NCI-H774 (cell line): Measurements from ENCODE around the gene GID8.

Source experiments
- DNase-seq: peaks from one replicate; lab custom pipeline; 2025; lab: John Stamatoyannopoulos, UW

Gene GID8

DNA sequence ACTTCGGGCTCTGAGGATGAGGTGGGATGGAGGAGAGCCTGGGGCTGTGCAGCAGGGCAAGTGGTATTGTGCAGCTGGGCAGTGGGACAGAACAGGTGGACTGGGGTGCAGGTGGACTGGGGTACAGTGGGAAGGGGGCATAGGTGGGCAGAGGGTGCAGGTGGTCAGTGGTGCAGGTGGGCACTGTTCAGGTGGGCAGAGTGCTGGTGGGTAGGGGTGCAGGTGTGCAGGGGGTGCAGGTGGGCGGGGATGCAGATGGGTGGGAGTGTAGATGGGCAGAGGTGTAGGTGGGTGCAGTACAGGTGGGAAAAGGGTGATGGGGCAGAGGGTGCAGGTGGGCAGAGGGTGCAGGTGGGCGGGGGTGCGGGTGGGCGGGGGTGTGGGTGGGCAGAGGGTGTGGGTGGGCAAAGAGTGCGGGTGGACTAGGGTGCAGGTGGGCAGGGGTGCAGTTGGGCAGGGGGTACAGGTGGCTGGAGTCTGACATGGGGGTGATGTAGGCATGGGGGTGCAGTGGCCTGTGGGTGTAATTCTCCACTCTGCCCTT, 48.4 kb downstream of the GID8 start:
- no peak for DNase-seq

DNA sequence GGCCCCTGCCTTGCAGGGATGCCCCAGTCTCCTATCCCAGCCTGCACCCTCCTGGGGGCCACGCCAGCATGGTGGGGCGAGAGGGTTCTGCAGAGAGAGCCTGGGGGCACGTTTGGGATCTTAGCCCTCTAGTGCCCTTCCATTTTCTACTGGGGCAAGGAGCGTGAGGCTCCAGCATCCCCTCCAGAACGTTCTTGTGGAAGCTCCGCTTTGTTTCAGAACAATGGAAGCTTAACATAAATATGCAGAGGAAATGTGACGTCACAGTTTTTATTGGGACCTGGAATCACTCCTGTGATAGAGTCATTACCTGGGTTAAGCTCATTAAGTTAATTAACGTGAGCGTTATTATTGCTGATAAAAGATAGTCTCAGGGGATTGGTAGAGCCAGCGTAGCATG, 49.2 kb downstream of the GID8 start:
- DNase-seq = no peak

DNA sequence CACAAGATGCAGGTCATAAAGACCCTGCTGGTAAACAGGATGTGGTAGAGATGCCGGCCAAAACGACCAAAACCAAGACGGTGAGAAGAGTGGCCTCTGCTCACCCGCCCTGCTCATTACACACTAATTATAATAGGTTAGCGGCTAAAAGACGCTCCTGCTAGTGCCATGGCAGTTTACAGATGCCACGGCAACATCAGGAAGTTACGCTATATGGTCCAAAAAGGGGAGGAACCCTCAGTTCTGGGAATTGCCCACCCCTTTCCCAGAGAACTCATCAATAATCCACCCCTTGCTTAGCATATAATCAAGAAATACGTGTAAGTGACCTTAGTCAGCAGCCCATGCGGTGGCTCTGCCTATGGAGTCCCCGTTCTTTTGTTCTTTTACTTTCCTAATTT, 51.3 kb downstream of the GID8 start:
- DNase-seq = no peak

DNA sequence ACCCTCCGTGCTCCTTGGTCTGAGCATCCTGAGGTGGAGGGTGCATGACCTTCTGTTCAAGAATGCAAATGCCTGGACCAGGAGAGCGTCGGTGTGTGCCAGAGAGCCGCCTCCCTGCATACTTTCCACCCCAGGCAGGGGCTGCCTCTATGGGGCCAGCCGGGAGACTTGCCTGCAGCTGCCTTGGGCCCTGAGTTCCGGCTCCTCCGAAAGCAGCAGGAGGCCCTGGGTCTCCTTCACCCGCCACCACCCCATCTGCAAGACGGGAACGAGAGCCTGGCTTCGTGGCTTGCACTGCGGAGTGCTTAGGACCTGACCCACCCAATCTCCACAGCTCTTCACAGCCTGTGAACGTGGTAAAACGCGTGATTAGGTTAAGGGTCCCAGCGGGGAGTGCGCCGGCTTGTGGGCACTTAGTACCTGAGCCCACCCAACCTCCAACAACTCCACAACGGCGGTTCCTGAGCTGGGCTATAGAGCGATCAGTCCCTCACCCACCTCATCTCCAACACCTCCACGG, 52.4 kb downstream of the GID8 start:
- DNase-seq = no peak

DNA sequence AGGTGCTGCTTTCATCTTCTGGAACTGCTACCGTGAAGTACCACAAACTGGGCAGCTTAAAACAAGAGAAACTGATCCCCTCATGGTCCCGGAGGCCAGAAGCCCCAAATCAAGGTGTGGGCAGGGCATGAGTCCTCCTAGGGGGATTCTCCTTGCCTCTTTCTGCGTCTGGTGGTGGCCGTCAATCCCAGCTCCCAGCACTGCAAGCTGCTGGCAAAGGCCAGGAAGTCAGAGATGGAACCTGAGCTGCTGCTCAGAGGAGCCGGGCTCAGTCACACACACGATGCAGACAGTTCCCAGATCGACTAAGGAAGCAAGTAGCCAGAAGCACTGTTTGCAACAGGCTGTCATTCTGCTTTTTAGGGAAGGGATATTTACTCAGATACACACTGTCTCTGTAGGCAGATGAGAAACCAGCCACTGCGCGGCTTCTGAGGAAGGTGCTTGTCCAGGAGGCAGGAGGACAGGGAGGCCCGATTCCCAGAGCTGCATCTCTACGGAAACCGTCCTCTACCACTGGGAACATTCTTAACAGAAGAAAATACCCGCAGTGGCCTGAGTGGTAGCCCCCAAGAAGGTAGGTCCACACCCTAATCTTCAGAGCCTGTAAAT, 53.4 kb downstream of the GID8 start:
- no peak for DNase-seq

DNA sequence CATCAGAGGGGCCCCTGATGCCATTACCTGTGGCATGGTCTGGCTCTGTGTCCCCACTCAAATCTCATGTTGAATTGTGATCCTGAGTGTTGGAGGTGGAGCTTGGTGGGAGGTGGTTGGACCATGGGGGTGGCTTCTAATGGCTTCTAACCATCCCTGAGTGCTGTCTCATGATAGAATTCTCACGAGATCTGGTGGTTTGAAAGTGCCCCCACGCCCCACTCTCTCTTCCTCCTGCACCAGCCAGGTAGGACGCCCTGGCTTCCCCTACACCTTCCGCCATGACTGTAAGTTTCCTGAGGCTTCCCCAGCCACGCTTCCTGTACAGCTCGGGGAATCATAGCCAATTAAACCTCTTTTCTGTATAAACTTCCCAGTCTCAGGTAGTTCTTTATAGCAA, 53.9 kb downstream of the GID8 start:
- DNase-seq = no peak

DNA sequence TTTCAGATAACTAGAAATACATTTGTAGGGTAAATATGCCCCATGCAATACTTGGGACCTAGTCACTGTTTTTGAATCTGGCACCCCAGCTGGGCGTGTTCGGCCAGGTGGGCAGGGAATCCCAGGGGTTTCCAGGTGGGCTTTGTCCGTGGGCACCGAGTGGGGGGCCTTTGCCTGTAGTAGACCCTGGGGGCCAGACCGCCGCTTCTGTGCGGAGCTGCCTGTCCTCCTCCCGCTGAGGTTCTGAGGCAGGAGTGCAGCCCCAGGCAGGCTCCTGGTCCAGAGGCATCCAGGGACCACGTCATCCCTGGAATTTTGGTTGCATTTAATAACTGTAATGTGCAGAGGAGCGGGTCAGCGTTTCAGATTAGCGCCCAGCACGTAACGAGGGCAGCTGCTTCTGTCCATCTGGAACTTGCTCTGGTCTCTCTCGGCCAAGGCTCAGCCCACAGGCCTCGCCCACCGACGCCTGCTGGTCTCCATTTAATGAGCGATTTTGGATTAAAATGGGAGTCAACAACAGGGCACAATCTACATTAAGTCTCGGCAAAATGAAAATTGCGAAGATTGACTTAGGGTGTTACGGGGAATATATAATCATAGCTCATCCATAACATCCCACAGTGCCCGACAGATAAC, 56.0 kb downstream of the GID8 start:
- DNase-seq = no peak

DNA sequence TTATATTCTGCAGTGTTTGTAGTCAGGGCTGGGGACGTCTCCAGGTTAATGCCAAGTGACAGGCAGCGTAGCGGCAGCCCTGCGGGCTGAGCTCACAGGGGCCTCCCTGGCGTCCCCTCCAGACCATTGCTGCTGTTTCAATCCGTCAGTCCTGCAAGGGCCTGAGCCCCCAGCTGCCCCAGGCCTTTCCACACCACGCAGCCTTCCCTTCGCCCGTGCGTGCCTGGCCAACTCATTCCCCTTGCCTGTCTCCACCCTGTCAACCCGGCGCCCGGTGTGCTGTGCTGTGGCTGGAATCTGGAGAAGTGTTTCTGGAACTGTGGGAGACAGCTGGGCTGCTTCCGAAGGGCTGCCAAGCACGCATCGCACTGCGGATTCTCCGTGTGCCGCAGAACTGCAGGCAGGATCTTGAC, 56.9 kb downstream of the GID8 start:
- no peak for DNase-seq

DNA sequence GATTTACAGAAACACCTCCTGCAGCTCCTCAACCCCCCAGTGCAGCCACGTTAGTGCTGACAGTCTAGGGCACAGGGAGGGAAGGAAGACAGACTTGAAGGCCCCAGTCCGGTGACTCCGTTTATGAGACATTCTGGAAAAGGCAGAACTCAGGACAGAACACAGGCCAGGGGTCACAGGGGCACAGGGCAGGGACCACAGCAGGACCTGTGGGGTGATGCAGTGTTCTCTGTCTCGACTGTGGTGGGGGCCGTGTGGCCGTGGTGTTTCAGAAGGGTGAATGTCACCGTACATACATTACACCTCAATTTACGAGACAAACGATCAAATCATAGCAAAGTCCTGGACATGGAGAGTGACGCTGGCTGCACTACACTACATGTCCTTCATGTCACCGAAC, 57.5 kb downstream of the GID8 start:
- no peak for DNase-seq

DNA sequence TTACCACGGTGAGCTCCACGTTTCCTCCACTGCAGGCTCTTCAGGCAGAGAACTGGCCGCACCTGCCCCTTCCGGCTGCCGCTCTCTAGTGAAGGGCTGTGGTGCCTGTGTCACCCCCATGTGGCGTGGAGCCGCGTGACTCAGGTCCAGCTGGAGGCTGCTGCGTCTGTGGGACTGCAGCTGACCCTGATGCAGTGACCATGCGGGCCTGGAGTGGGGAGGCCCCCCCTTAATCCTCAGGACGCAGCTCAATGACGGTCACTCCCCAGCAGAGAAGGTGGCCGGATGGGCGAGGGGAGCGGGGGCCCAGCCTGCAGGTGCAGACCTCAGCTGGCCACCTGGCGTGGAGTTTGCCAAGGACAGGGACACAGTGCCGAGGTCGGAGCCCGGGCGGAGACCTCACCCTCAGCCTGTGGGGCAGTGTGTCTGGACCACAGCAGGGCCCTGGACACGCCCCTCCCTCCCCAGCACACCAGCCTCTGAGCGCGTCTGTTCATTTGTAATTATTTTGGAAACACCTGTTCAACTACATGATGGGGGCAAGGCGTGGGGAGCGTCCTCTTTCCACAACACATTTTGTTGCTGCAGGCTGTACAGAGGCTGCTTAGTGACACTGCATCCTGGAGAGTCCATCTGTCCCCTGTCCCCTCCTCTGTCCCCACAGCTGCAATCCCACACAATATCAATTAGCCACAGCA, 58.1 kb downstream of the GID8 start:
- peak; percentile 54 for DNase-seq

DNA sequence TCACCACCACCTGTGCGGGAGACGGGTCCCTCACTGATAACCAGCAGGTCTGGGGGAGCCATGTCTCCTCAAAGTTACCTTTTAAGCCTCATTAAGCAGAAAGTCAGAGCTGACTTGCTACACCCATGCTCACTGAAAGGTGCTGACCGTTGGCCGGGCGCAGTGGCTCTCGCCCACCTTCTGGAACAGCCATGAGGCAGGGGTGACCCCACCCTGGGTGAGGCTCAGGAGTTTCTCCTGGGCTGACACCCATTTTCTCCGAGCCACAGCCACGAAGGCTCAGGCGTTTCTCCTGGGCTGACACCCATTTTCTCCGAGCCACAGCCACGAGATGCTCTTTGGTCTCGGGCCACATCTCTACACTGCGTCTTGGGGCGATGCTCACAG, 58.6 kb downstream of the GID8 start:
- no peak for DNase-seq

DNA sequence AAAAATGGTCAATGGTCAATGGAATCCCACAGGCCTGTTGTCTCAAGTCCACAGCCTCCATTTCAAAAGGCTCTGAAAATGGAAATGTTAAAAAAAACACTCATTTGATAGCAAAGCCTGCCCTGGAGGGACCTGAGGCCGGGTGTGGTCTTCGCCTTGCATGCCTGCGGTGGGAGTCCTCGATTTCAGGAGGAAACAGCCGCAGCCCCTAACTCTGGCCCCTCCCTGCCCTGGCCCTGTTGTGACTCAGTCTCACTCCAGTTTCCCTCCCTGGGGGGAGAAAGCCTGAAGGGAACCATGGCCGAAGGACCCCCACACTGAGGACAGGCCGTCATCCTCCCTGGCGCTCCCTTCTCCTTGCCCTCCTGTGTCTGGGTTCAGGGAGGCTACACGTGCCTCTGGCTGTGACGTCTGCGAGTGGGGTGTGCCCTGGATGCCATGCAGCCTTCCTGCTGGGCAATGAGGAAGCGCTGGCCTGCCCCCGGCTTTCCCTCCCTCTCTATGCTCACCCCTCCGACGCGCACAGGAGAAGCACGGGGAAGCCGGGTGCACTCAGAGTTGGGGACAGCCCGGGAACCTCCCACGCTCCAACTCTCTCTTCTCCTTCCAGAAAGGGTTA, 59.6 kb downstream of the GID8 start:
- no peak for DNase-seq
